Ecto neural progenitor cell (in vitro differentiated cells): Measurements from ENCODE around the gene PRADC1.
A peak's percentile ranks its signal among the peaks of the same experiment; 100 is the strongest.

Experiments
- DNase-seq: peaks from one replicate; pipeline ENCODE4 v3.0.0-alpha.2; 2018; ENCODE audit warnings: low spot score

Gene PRADC1

GRCh38 chr2:73258913-73259215 is 25.8 kb upstream of the PRADC1 start:
- DNase-seq = no peak

- peak; percentile 34 for DNase-seq
These were observed 25.3 kb upstream of the PRADC1 start for GRCh38 chr2:73258186-73258912.

GRCh38 chr2:73257425-73258125 is 24.5 kb upstream of the PRADC1 start:
- DNase-seq = peak; percentile 36

- no peak for DNase-seq
These were observed 24.0 kb upstream of the PRADC1 start for GRCh38 chr2:73257021-73257420.

- no peak for DNase-seq
These were observed 23.5 kb upstream of the PRADC1 start for GRCh38 chr2:73256618-73256922.

GRCh38 chr2:73255907-73256617 is 23.0 kb upstream of the PRADC1 start:
- DNase-seq = peak; percentile 39

GRCh38 chr2:73255007-73255644 is 22.1 kb upstream of the PRADC1 start:
- DNase-seq = peak; percentile 37

- no peak for DNase-seq
These were observed 21.4 kb upstream of the PRADC1 start for GRCh38 chr2:73254343-73255006.

- DNase-seq = no peak
These were observed 20.9 kb upstream of the PRADC1 start for GRCh38 chr2:73253901-73254300.

- no peak for DNase-seq
These were observed 20.4 kb upstream of the PRADC1 start for GRCh38 chr2:73253400-73253799.

GRCh38 chr2:73252238-73253027 is 19.4 kb upstream of the PRADC1 start:
- no peak for DNase-seq

- no peak for DNase-seq
These were observed 18.1 kb upstream of the PRADC1 start for GRCh38 chr2:73250872-73251846.

GRCh38 chr2:73249636-73250035 is 16.6 kb upstream of the PRADC1 start:
- no peak for DNase-seq

- no peak for DNase-seq
These were observed 13.8 kb upstream of the PRADC1 start for GRCh38 chr2:73246850-73247249.

- DNase-seq = no peak
These were observed 11.5 kb upstream of the PRADC1 start for GRCh38 chr2:73244580-73244979.

GRCh38 chr2:73243884-73244570 is 11.0 kb upstream of the PRADC1 start:
- no peak for DNase-seq

- no peak for DNase-seq
These were observed 6.7 kb upstream of the PRADC1 start for GRCh38 chr2:73239776-73240175.

- no peak for DNase-seq
These were observed 5.9 kb upstream of the PRADC1 start for GRCh38 chr2:73238976-73239375.

- DNase-seq = no peak
These were observed 5.1 kb upstream of the PRADC1 start for GRCh38 chr2:73238149-73238548.

GRCh38 chr2:73237168-73237567 is 4.1 kb upstream of the PRADC1 start:
- DNase-seq = no peak
